Measurements from ENCODE around the gene LYPLA2.

Gene LYPLA2

GRCh38 chr1:23790696-23791515, at the start of gene LYPLA2:
Gene LYPLA2, plus strand, starts transcription at chr1:23791145. Its CDS starts 1,538 bp downstream, at chr1:23792683.
- DNase-seq, result peak; percentile 72 to 82

GRCh38 chr1:23741609-23742008, 49.3 kb upstream of the LYPLA2 start:
- DNase-seq, result no peak

- peak in 1 of 2 experiments; percentile 22 for DNase-seq
Measured at GRCh38 chr1:23742670-23743286, 48.2 kb upstream of the LYPLA2 start.

- DNase-seq, result peak; percentile 36 to 59
Measured at GRCh38 chr1:23743287-23744152, 47.4 kb upstream of the LYPLA2 start, which contains the start of gene ELOA. Gene ELOA, plus strand, starts transcription at chr1:23743471. Its CDS starts 33 bp downstream, at chr1:23743504.

- peak; percentile 64 to 70 for DNase-seq
Measured at GRCh38 chr1:23745515-23745914, 45.4 kb upstream of the LYPLA2 start.

GRCh38 chr1:23748016-23748415, 42.9 kb upstream of the LYPLA2 start:
- DNase-seq, result no peak

- peak; percentile 47 to 50 for DNase-seq
Measured at GRCh38 chr1:23751050-23751814, 39.7 kb upstream of the LYPLA2 start.

- no peak for DNase-seq
Measured at GRCh38 chr1:23751815-23752200, 39.1 kb upstream of the LYPLA2 start.

GRCh38 chr1:23752909-23753308, 38.0 kb upstream of the LYPLA2 start:
- no peak for DNase-seq

GRCh38 chr1:23756676-23757075, 34.3 kb upstream of the LYPLA2 start:
- no peak for DNase-seq

- no peak for DNase-seq
Measured at GRCh38 chr1:23757812-23758211, 33.1 kb upstream of the LYPLA2 start.

GRCh38 chr1:23759277-23759676, 31.7 kb upstream of the LYPLA2 start:
- DNase-seq, result no peak

GRCh38 chr1:23763041-23763577, 27.8 kb upstream of the LYPLA2 start:
- DNase-seq, result no peak

GRCh38 chr1:23768733-23769132, 22.2 kb upstream of the LYPLA2 start:
- DNase-seq, result no peak

- DNase-seq, result peak; percentile 69 to 72
Measured at GRCh38 chr1:23772049-23772853, 18.7 kb upstream of the LYPLA2 start.

GRCh38 chr1:23772854-23773242, 18.1 kb upstream of the LYPLA2 start:
- DNase-seq, result no peak

- DNase-seq, result no peak
Measured at GRCh38 chr1:23774174-23774880, 16.6 kb upstream of the LYPLA2 start.

GRCh38 chr1:23776217-23776616, 14.7 kb upstream of the LYPLA2 start:
- no peak for DNase-seq

- DNase-seq, result peak; percentile 71
Measured at GRCh38 chr1:23777979-23778814, 12.7 kb upstream of the LYPLA2 start, which contains the start of gene PITHD1. Gene PITHD1, plus strand, starts transcription at chr1:23778418. Its CDS starts 98 bp downstream, at chr1:23778516.
